HepG2 (cell line): Measurements from ENCODE around the gene PIP5K1A. TPM values are rescaled to one million over a fixed set of nuclear protein-coding genes. Genes with fewer than 3 reads are reported as not detected.

Source experiments
- FOXO1 ChIP-seq: sonication (generic); formaldehyde crosslinking; IDR thresholded peaks from 2 replicates; pipeline ENCODE4 v1.4.0; 2020; ENCODE audit warnings: missing genetic modification reagents
- HNF4G ChIP-seq, 2 experiments: sonication (generic) in 1 of 2; formaldehyde crosslinking in 1 of 2; IDR thresholded peaks; 2 replicates each; pipeline versions ENCODE4 v1.4.0 to v1.6.1; 2011 to 2020; ENCODE audit warnings: borderline replicate concordance in 2 of 2, low read depth in 2 of 2, mild to moderate bottlenecking in 2 of 2, low read length in 1 of 2, missing genetic modification reagents in 1 of 2, moderate library complexity in 1 of 2
- HOXA7 ChIP-seq: sonication (generic); formaldehyde crosslinking; IDR thresholded peaks from 2 replicates; pipeline ENCODE4 v1.8.1; 2022; ENCODE audit warnings: mild to moderate bottlenecking, missing genetic modification reagents, moderate library complexity
- HOXD1 ChIP-seq: sonication (generic); formaldehyde crosslinking; IDR thresholded peaks from 2 replicates; pipeline ENCODE4 v1.5.0; 2020; ENCODE audit warnings: missing genetic modification reagents
- ISL2 ChIP-seq: sonication (generic); formaldehyde crosslinking; IDR thresholded peaks from 2 replicates; pipeline ENCODE4 v1.5.0; 2020; ENCODE audit warnings: missing genetic modification reagents
- LCORL ChIP-seq, 2 experiments: fragments of 450-650 bp in 1 of 2; sonication (generic) in 1 of 2; formaldehyde crosslinking in 1 of 2; IDR thresholded peaks; 2 replicates each; pipeline versions ENCODE4 v1.5.0 to v1.6.1; 2017 to 2020; ENCODE audit warnings: antibody characterized with exemption in 1 of 2, missing genetic modification reagents in 1 of 2
- NFE2 ChIP-seq: sonication (generic); formaldehyde crosslinking; IDR thresholded peaks from 2 replicates; pipeline ENCODE4 v1.4.0; 2020; ENCODE audit warnings: missing genetic modification reagents
- NFIC ChIP-seq: IDR thresholded peaks from 2 replicates; pipeline ENCODE4 v1.6.1; 2012; ENCODE audit warnings: mild to moderate bottlenecking, low read length, inconsistent platforms
- SMYD3 ChIP-seq: sonication (generic); formaldehyde crosslinking; IDR thresholded peaks from 2 replicates; pipeline ENCODE4 v1.8.1; 2023; ENCODE audit warnings: mild to moderate bottlenecking, missing genetic modification reagents
- ZC3H4 ChIP-seq: sonication (generic); formaldehyde crosslinking; IDR thresholded peaks from 2 replicates; pipeline ENCODE4 v1.4.0; 2020; ENCODE audit warnings: missing genetic modification reagents, borderline replicate concordance
- ZFP62 ChIP-seq: sonication (generic); formaldehyde crosslinking; IDR thresholded peaks from 2 replicates; pipeline ENCODE4 v1.4.0; 2020; ENCODE audit warnings: missing genetic modification reagents
- ZNF136 ChIP-seq: sonication (generic); formaldehyde crosslinking; IDR thresholded peaks from 2 replicates; pipeline ENCODE4 v1.8.1; 2022; ENCODE audit warnings: low read depth, mild to moderate bottlenecking, moderate library complexity, missing genetic modification reagents
- ZNF234 ChIP-seq: sonication (generic); formaldehyde crosslinking; conservative IDR thresholded peaks from 2 replicates; pipeline ENCODE4 v1.5.1; 2020; ENCODE audit warnings: mild to moderate bottlenecking, missing genetic modification reagents
- ZNF251 ChIP-seq: sonication (generic); formaldehyde crosslinking; IDR thresholded peaks from 2 replicates; pipeline ENCODE4 v1.9.0; 2021; ENCODE audit warnings: mild to moderate bottlenecking, missing genetic modification reagents
- ZNF484 ChIP-seq: sonication (generic); formaldehyde crosslinking; IDR thresholded peaks from 2 replicates; pipeline ENCODE4 v1.5.1; 2020; ENCODE audit warnings: mild to moderate bottlenecking, low read depth, missing genetic modification reagents, borderline replicate concordance
- ZNF530 ChIP-seq: sonication (generic); formaldehyde crosslinking; IDR thresholded peaks from 2 replicates; pipeline ENCODE4 v1.5.0; 2020; ENCODE audit warnings: low read depth, mild to moderate bottlenecking, missing genetic modification reagents
- ZNF776 ChIP-seq: sonication (generic); formaldehyde crosslinking; IDR thresholded peaks from 2 replicates; pipeline ENCODE4 v1.4.0; 2020; ENCODE audit warnings: mild to moderate bottlenecking, missing genetic modification reagents
- polyA plus RNA-seq, 8 experiments: library from polyadenylated mRNA; depleted of rRNA in 3 of 8; stranded (reverse) in 7 of 8; unstranded in 1 of 8; fragments of >200 nt; fragmentation: Illumina TruSeq in 4 of 8; extraction: Trizol in 4 of 8; gene quantifications; 2 replicates each; pipeline versions ENCODE4 v1.2.1 to v1.2.3, GENCODE V29; 2011 to 2016; ENCODE audit warnings: low read depth in 4 of 8, missing spikeins in 1 of 8, mixed read lengths in 1 of 8; ENCODE audit not compliant: insufficient read depth in 1 of 8
- total RNA-seq, 5 experiments: library from RNA; depleted of rRNA; stranded (reverse); fragments of >200 nt; fragmentation: Illumina TruSeq; extraction: Trizol; gene quantifications; 2 replicates each; pipeline ENCODE4 v1.2.3, GENCODE V29; 2016; ENCODE audit warnings: low read depth in 1 of 5
- TF ChIP-seq, protein P1 (sequence below): sonication (generic); formaldehyde crosslinking; IDR thresholded peaks from 2 replicates; pipeline ENCODE4 v1.5.1; 2020; ENCODE audit warnings: mild to moderate bottlenecking, missing genetic modification reagents, moderate library complexity
- TF ChIP-seq, protein P2 (sequence below): sonication (generic); formaldehyde crosslinking; IDR thresholded peaks from 2 replicates; pipeline ENCODE4 v1.4.0; 2020; ENCODE audit warnings: missing genetic modification reagents

The PIP5K1A gene
- total and polyA plus RNA-seq, 2 of the 13 experiments (the other 11 are each of a cell fraction or from before 2014, with no cell fraction given), result 45.3 to 65.1 TPM

- TF ChIP-seq, protein P1, sequence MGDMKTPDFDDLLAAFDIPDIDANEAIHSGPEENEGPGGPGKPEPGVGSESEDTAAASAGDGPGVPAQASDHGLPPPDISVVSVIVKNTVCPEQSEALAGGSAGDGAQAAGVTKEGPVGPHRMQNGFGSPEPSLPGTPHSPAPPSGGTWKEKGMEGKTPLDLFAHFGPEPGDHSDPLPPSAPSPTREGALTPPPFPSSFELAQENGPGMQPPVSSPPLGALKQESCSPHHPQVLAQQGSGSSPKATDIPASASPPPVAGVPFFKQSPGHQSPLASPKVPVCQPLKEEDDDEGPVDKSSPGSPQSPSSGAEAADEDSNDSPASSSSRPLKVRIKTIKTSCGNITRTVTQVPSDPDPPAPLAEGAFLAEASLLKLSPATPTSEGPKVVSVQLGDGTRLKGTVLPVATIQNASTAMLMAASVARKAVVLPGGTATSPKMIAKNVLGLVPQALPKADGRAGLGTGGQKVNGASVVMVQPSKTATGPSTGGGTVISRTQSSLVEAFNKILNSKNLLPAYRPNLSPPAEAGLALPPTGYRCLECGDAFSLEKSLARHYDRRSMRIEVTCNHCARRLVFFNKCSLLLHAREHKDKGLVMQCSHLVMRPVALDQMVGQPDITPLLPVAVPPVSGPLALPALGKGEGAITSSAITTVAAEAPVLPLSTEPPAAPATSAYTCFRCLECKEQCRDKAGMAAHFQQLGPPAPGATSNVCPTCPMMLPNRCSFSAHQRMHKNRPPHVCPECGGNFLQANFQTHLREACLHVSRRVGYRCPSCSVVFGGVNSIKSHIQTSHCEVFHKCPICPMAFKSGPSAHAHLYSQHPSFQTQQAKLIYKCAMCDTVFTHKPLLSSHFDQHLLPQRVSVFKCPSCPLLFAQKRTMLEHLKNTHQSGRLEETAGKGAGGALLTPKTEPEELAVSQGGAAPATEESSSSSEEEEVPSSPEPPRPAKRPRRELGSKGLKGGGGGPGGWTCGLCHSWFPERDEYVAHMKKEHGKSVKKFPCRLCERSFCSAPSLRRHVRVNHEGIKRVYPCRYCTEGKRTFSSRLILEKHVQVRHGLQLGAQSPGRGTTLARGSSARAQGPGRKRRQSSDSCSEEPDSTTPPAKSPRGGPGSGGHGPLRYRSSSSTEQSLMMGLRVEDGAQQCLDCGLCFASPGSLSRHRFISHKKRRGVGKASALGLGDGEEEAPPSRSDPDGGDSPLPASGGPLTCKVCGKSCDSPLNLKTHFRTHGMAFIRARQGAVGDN, result peak; percentile 55
- no peak for TF ChIP-seq LCORL (IDR thresholded peaks at IDR 0.05)
- peak; percentile 64 for TF ChIP-seq LCORL (CRISPR knock-in tag; IDR thresholded peaks at IDR 0.05)
- no peak for TF ChIP-seq HOXA7 (CRISPR knock-in tag)
- TF ChIP-seq ZNF251 (CRISPR knock-in tag), result no peak
- TF ChIP-seq HOXD1 (CRISPR knock-in tag), result no peak
- TF ChIP-seq FOXO1 (CRISPR knock-in tag), result no peak; the same call in 1 of the 2 replicates
- no peak for TF ChIP-seq SMYD3 (CRISPR knock-in tag)
- no peak for TF ChIP-seq ZNF776 (CRISPR knock-in tag)
- peak; percentile 86 for TF ChIP-seq HNF4G (IDR thresholded peaks at IDR 0.05; ENCODE audit: borderline replicate concordance, low read depth, low read length)
- TF ChIP-seq HNF4G (CRISPR knock-in tag; IDR thresholded peaks at IDR 0.05; ENCODE audit: borderline replicate concordance, low read depth), result peak; percentile 82
- no peak for TF ChIP-seq ZNF530 (CRISPR knock-in tag)
- no peak for TF ChIP-seq ZNF484 (CRISPR knock-in tag)
- TF ChIP-seq ZC3H4 (CRISPR knock-in tag), result no peak
- no peak for TF ChIP-seq ZNF136
- TF ChIP-seq ZFP62 (CRISPR knock-in tag), result no peak
- no peak for TF ChIP-seq NFE2
- TF ChIP-seq, protein P2, sequence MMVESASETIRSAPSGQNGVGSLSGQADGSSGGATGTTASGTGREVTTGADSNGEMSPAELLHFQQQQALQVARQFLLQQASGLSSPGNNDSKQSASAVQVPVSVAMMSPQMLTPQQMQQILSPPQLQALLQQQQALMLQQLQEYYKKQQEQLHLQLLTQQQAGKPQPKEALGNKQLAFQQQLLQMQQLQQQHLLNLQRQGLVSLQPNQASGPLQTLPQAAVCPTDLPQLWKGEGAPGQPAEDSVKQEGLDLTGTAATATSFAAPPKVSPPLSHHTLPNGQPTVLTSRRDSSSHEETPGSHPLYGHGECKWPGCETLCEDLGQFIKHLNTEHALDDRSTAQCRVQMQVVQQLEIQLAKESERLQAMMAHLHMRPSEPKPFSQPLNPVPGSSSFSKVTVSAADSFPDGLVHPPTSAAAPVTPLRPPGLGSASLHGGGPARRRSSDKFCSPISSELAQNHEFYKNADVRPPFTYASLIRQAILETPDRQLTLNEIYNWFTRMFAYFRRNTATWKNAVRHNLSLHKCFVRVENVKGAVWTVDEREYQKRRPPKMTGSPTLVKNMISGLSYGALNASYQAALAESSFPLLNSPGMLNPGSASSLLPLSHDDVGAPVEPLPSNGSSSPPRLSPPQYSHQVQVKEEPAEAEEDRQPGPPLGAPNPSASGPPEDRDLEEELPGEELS (CRISPR knock-in tag), result peak; percentile 38; the same call in 1 of the 2 replicates
- no peak for TF ChIP-seq NFIC
- no peak for TF ChIP-seq ZNF234 (CRISPR knock-in tag)
- no peak for TF ChIP-seq ISL2
Observed at GRCh38 chr1:151265446-151266236, 67.3 kb downstream of the PIP5K1A start (continued).
